ENCODE data around the gene OR6S1.
"Not testable (repeated sequence)": the region's sequence is repeated elsewhere in the genome, so short reads cannot be mapped to it uniquely, and the experiment has no call there.

The OR6S1 gene

GRCh38 chr14:20631023-20631879 lies 10.2 kb downstream of the OR6S1 start:
- DNase-seq (ENCODE audit: low read depth) = peak; percentile 66

- DNase-seq (ENCODE audit: low read depth) = peak; percentile 75
Measured at GRCh38 chr14:20630340-20631022, 11.0 kb downstream of the OR6S1 start.

DNA sequence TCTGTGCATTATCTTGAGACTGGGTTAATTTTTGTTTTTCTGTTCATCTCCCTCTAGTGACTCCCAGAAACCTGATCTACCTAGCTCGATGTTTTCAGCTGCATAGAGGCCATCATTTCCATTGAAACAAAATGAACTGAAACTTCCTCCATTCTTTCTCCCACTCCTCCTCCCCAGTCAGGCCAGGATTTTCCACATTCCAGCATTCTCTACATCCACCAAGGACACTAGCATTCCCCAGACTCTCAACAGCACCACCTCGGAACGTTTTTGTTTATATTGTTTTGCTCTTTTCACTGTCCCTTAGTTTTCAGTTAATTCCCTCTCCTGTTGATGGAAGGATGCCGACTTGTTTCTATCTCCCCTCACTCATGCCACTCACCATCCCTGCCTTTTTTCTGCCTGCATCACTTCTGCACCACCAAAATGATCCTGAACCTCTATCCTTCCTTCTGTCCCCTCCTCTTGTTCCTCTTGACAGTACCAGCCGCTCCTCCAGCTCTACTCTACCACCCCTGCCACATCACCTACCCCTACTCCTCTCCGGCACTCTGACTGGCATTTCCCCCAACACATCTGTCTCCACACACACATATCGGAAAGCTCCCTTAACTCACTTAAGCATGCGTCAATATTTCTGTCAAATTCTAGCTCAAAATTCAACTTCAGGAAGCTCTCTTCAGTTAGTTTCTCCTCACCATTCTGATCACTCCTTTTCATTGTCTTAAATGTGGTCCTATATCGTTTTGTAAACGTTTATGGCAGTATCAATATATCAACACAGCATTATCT lies 13.2 kb downstream of the OR6S1 start:
- DNase-seq (ENCODE audit: low read depth) = no peak

DNA sequence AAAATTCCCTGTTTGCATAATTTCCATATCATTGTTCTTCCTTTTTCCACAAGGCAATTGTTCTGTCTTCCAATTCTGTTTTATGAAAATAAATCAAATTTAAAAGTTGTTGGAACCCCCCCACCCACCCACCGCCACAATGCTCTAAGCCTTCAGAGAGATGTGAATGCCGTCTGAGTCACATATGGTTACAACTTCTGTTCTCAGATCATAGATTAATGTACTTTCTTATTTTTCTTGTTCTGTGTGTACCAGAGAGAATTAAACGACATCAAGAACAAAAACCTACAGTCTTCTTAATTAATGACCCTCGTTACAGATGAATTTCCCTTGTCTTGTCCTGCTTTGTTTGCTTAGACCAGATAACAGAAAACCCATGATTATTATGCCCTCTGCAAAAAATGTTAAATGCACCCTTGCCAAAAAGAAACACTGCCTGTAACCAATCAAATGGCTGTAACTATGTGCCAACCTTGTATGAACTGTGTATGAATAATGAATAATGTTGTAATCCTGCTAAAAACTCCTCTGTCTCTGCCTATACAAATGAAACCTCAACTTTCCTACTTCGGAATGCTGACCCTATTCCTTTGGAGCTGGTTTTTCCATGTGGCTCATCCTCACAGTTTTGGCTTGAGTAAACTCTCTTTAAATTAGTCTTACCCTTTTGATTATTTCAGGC lies 14.0 kb downstream of the OR6S1 start:
- DNase-seq (ENCODE audit: low read depth) = no peak

GRCh38 chr14:20626274-20626673 lies 15.2 kb downstream of the OR6S1 start:
- no peak for DNase-seq (ENCODE audit: low read depth)

DNA sequence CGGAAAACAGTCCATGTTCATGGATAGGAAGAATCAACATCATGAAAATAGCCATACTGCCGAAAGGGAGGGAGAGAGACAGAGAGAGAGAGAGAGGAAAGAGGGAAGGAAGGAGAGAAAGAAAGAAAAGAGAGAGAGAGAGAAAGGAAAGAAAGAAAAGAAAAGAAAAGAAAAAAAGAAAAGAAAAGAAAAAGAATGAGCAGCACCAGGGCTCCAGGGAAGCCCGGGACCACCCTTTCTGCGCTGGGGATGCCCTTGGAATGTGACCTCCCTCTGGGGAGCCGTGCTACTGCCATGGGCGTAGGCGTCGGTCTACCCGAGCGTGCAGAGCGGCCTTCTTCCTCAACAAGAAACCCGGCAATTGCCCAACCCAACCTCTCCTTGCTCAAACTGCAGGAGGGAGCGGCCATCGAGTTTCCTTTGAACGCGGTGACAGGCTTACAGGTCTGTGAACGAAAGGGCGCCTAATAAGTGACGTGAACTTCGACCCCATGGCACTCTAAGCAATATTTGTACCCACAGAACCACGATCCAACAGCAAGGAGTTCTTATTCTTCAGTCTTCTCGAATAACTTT lies 16.9 kb downstream of the OR6S1 start:
- DNase-seq (ENCODE audit: low read depth) = peak; percentile 78

GRCh38 chr14:20623798-20624197 lies 17.7 kb downstream of the OR6S1 start:
- no peak for DNase-seq (ENCODE audit: low read depth)

GRCh38 chr14:20622816-20623291 lies 18.6 kb downstream of the OR6S1 start:
- no peak for DNase-seq (ENCODE audit: low read depth)

GRCh38 chr14:20620798-20621478 lies 20.6 kb downstream of the OR6S1 start:
- no peak for DNase-seq (ENCODE audit: low read depth)

GRCh38 chr14:20619688-20620087 lies 21.8 kb downstream of the OR6S1 start:
- not testable (repeated sequence) for DNase-seq (ENCODE audit: low read depth)

- DNase-seq (ENCODE audit: low read depth) = no peak
Measured at GRCh38 chr14:20618271-20618749, 23.2 kb downstream of the OR6S1 start.

DNA sequence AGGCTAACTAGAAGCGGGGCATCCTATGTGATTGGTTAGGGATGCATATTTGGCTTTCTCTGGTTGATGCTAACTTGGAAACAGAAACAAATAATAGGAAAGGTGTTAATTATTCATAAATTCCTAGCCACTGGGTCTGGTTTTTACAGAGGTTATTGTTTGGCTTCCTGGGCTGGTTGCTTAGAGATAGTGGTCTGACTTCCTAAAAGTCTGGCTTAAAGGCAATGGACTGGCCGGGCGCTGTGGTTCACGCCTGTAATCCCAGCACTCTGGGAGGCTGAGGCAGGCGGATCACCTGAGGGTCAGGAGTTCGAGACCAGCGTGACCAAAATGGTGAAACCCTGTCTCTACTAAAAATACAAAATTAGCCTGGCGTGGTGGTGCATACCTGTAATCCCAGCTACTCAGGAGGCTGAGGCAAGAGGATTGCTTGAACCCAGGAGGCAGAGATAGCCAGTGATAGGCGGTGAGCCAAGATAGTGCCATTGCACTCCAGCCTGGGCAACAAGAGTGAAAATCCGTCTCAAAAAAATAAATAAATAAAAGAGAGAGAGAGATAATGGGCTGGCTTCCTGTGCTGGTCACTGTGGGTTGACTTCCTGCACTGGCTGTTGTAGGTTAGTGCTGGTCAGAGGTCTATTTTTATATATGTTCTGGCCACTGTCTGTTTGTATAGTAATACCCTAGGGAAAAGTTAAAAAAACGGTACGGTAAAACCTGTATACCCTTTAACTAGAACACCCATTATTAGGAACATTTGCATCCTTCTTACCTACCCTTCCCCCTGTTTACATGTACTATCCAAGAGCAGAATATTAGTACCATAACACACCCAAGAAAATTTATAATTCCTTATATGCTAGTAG lies 24.1 kb downstream of the OR6S1 start:
- no peak for DNase-seq (ENCODE audit: low read depth)

- no peak for DNase-seq (ENCODE audit: low read depth)
Measured at GRCh38 chr14:20615996-20616395, 25.5 kb downstream of the OR6S1 start.

DNA sequence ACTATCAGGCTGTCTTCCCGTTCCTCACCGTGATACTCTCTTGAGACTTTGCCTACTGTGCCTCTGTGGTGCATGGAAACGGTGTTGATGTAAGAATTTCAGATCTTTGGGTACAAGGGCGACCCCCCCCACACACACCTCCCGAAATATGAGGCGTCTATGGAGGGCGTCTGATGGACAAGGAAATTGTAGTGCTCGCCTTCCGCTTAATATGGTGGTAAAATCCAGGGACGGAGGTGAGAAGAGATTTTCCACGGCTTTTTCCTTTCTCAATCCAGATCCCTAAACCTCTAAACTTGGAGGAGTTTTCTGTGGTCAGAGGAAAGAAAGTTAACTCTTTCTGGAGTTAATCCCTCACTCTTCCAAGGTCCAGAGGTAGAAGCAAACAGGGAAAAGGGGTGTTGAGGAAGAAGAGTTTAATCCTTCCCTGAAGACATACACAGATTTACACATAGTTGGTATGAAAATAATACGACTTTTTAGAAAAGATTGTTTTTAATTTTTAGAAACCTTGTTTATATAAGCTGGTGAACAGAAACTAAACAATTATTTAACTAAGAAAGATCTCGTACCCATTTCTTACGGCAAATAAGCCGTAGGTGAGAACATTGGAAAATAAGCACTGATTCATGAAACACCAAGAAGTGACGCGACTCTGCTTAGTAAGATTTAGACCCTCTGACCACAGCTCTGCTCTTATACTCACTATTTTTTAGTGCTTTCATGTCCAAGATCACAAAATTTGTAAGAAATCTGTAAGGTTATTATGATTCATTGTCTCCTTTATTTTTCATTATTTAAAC lies 27.3 kb downstream of the OR6S1 start:
- DNase-seq (ENCODE audit: low read depth) = peak; percentile 44

- DNase-seq (ENCODE audit: low read depth) = peak; percentile 97
Measured at GRCh38 chr14:20613094-20614037, 28.1 kb downstream of the OR6S1 start.

DNA sequence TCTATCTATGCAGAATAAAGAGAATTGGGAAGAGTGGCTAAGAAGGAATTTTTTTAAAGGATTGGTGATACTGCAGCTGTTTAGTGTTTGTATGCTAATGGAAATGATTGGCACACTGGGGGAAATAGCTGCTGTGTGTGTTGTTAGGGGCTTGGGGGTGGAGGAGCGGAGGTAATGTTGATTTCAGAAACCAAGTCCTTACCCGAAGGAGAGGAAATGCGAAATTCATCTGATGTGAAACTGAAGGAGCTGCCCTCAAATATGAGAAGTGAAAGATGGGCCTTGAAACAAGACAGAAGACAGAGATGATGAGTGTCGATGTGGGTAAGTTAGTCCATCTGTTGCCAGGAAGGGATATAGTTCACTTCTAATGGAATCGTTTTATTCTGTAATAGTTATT lies 29.1 kb downstream of the OR6S1 start:
- no peak for DNase-seq (ENCODE audit: low read depth)

DNA sequence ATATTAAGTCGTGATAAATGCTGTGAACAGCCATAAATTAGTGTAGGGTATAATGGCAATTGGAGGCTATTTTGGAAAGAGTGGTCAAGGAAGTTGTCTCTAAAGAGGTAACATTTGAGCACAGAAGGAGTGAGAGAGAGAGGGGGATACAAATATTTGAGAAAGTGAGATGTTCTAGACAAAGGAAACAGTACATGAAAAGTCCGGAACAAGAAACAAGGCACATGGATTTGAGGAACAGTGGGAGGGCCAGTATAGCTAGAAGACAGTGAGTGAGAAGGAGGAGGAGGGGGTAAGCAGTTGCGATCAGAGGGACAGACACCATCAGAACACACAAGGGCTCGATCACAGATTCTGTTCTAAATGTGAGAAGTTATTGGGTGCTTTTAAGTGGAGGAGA lies 30.2 kb downstream of the OR6S1 start:
- DNase-seq (ENCODE audit: low read depth) = no peak
